K562 (cell line): ENCODE results near the gene SHISA6. TPM values are rescaled to one million over a fixed set of nuclear protein-coding genes. Genes with fewer than 3 reads are reported as not detected.

Source experiments
- ARID3A ChIP-seq: IDR thresholded peaks from 2 replicates; pipeline ENCODE4 v1.6.1; 2012; ENCODE audit warnings: low read depth, low read length, improper control_type of control experiment, borderline replicate concordance
- BMI1 ChIP-seq: fragments of 150-350 bp; IDR thresholded peaks from 2 replicates; pipeline ENCODE4 v1.6.1; 2014; ENCODE audit warnings: low read length
- BRD9 ChIP-seq: fragments of 450-650 bp; IDR thresholded peaks from 2 replicates; pipeline ENCODE4 v1.6.1; 2018; ENCODE audit warnings: low read depth; ENCODE audit not compliant: partially characterized antibody
- CSDE1 ChIP-seq, 2 experiments: fragments of 450-650 bp; IDR thresholded peaks; 2 replicates each; pipeline ENCODE4 v1.6.1; 2016; ENCODE audit warnings: mild to moderate bottlenecking in 1 of 2
- CTBP1 ChIP-seq: fragments of 450-650 bp; IDR thresholded peaks from 2 replicates; pipeline ENCODE4 v1.6.1; 2016; ENCODE audit warnings: borderline replicate concordance
- DIDO1 ChIP-seq: fragments of 450-650 bp; IDR thresholded peaks from 2 replicates; pipeline ENCODE4 v1.6.1; 2016; ENCODE audit warnings: low read depth, missing biosample characterization, missing genetic modification characterization
- ETV5 ChIP-seq: sonication (generic); formaldehyde crosslinking; IDR thresholded peaks from 2 replicates; pipeline ENCODE4 v1.4.0; 2020; ENCODE audit warnings: low read depth, mild to moderate bottlenecking, missing genetic modification reagents
- GTF2A2 ChIP-seq: IDR thresholded peaks from 2 replicates; pipeline ENCODE4 v1.6.1; 2016; ENCODE audit warnings: mild to moderate bottlenecking, missing genetic modification characterization, missing compliant biosample characterization
- HMG20A ChIP-seq: fragments of 450-650 bp; formaldehyde crosslinking; conservative IDR thresholded peaks from 2 replicates; pipeline ENCODE4 v1.4.0; 2020; ENCODE audit warnings: mild to moderate bottlenecking, mixed read lengths
- MNT ChIP-seq, 2 experiments: fragments of 450-650 bp; conservative IDR thresholded peaks; 2 replicates each; pipeline ENCODE4 v1.6.1; 2017; ENCODE audit warnings: mild to moderate bottlenecking in 2 of 2, moderate library complexity in 2 of 2
- MXI1 ChIP-seq: IDR thresholded peaks from 2 replicates; pipeline ENCODE4 v1.6.1; 2011; ENCODE audit warnings: low read depth, mild to moderate bottlenecking, improper control_type of control experiment, low read length
- PCBP2 ChIP-seq: fragments of 200-400 bp; formaldehyde crosslinking; IDR thresholded peaks from 2 replicates; pipeline ENCODE4 v1.6.1; 2018; ENCODE audit warnings: low read length, low read depth, mild to moderate bottlenecking, moderate library complexity; ENCODE audit not compliant: poor library complexity, severe bottlenecking
- PHF8 ChIP-seq: fragments of 200-600 bp; sonication (generic); IDR thresholded peaks from 2 replicates; pipeline ENCODE4 v1.6.1; 2012; ENCODE audit warnings: mixed run types, mild to moderate bottlenecking, inconsistent platforms, low read length, moderate library complexity, borderline replicate concordance
- PKNOX1 ChIP-seq: fragments of 450-650 bp; IDR thresholded peaks from 2 replicates; pipeline ENCODE4 v1.6.1; 2016
- POU5F1 ChIP-seq: fragments of 150-350 bp; IDR thresholded peaks from 2 replicates; pipeline ENCODE4 v1.6.1; 2014; ENCODE audit warnings: borderline replicate concordance, low read length, low read depth, mild to moderate bottlenecking; ENCODE audit not compliant: partially characterized antibody
- RB1 ChIP-seq: fragments of 450-650 bp; IDR thresholded peaks from 2 replicates; pipeline ENCODE4 v1.6.1; 2017; ENCODE audit warnings: low read depth, mild to moderate bottlenecking
- RUNX1 ChIP-seq: sonication (generic); IDR thresholded peaks from 2 replicates; pipeline ENCODE4 v1.6.1; 2016; ENCODE audit warnings: antibody characterized with exemption, low read depth
- TAF1 ChIP-seq: IDR thresholded peaks from 2 replicates; pipeline ENCODE4 v1.6.1; 2011; ENCODE audit warnings: mild to moderate bottlenecking, low read length, moderate library complexity; ENCODE audit not compliant: insufficient read depth, control insufficient read depth, severe bottlenecking; ENCODE audit errors: extremely low read depth
- THAP7 ChIP-seq: fragments of 250-450 bp; sonication (Bioruptor Pico); IDR thresholded peaks from 2 replicates; pipeline ENCODE4 v1.5.0; 2021
- VEZF1 ChIP-seq: fragments of 200-800 bp; sonication (Bioruptor generic); IDR thresholded peaks from 2 replicates; pipeline ENCODE4 v1.6.1; 2017; ENCODE audit warnings: missing genetic modification characterization, missing compliant biosample characterization
- polyA plus RNA-seq, 8 experiments: library from polyadenylated mRNA; depleted of rRNA in 4 of 8; stranded (reverse) in 5 of 8; unstranded in 3 of 8; fragments of >200 nt; fragmentation: Nextera tagmentation in 2 of 8; fragmentation: Illumina TruSeq in 1 of 8; extraction: Ambion mirVana in 2 of 8; extraction: Trizol in 1 of 8; gene quantifications; 2 replicates each; pipeline versions ENCODE4 v1.2.1 to v1.2.3, GENCODE V29; 2011 to 2014; ENCODE audit warnings: inconsistent platforms in 1 of 8, missing spikeins in 1 of 8
- total RNA-seq, 7 experiments: library from RNA; depleted of rRNA in 6 of 7; stranded (reverse); fragments of >200 nt in 6 of 7; fragmentation: Illumina TruSeq in 2 of 7; extraction: Trizol in 2 of 7; gene quantifications; 2 replicates each; pipeline versions ENCODE4 v1.2.1 to v1.2.3, GENCODE V29; 2011 to 2021; ENCODE audit warnings: low replicate concordance in 1 of 7

SHISA6 gene
- total and polyA plus RNA-seq, 9 of the 15 experiments (the other 6 are each of a cell fraction or from before 2014, with no cell fraction given) = not detected

- TF ChIP-seq ETV5 (no peak), MNT (conservative IDR thresholded peaks at IDR 0.05) (peak in 1 of 2 experiments; percentile 55; a peak in 2 of 4 replicates), DIDO1 (tag) (no peak), TAF1 (no peak), GTF2A2 (tag) (no peak), BRD9 (no peak), PCBP2 (no peak), POU5F1 (no peak), RUNX1 (no peak), PHF8 (peak; percentile 22; the same call in 1 of the 2 replicates), VEZF1 (CRISPR knock-in tag) (no peak), ARID3A (no peak), THAP7 (CRISPR knock-in tag) (no peak), BMI1 (peak; percentile 63; the same call in 1 of the 2 replicates), HMG20A (CRISPR knock-in tag) (no peak), RB1 (no peak), PKNOX1 (0 out of 2 replicates have a peak, but pooled peaks have one; percentile 15), MXI1 (peak; percentile 78; the same call in 1 of the 2 replicates), CTBP1 (no peak), CSDE1 (IDR thresholded peaks at IDR 0.05) (0 out of 4 replicates have a peak, but pooled peaks of 1 of the 2 experiments have one; percentile 40)
These were observed 357.5 kb downstream of the SHISA6 start, which contains the start of gene DNAH9 (continued) for GRCh38 chr17:11598274-11599221.
